ENCODE results near the gene CHD6.

Gene CHD6

GRCh38 chr20:41534170-41534569 lies 84.0 kb downstream of the CHD6 start:
- no peaks in the 10 kb centered on the region for H3K4me1 ChIP-seq (ENCODE audit: control insufficient read depth, insufficient read depth, low read length)
- TF ChIP-seq ZNF132 (tag by site-specific recombination; IDR thresholded peaks at IDR 0.05; ENCODE audit: borderline replicate concordance): no peak
- no peak for TF ChIP-seq WT1 (tag by site-specific recombination; IDR thresholded peaks at IDR 0.05)
- TF ChIP-seq ZNF843 (tag by site-specific recombination; IDR thresholded peaks at IDR 0.05): no peak
- no peak for TF ChIP-seq HOXC10 (CRISPR knock-in tag; IDR thresholded peaks at IDR 0.05)
- no peak for TF ChIP-seq ZNF558 (tag by site-specific recombination; IDR thresholded peaks at IDR 0.05)
- no peak for TF ChIP-seq ZNF623 (tag by site-specific recombination; IDR thresholded peaks at IDR 0.05)
- no peak for TF ChIP-seq ZNF274 (IDR thresholded peaks at IDR 0.05; ENCODE audit: low read length)
- no peak for TF ChIP-seq ZNF274 (tag by site-specific recombination; IDR thresholded peaks at IDR 0.05; ENCODE audit: borderline replicate concordance)
- TF ChIP-seq ZNF521 (tag by site-specific recombination; IDR thresholded peaks at IDR 0.05): no peak
- no peak for TF ChIP-seq ZNF311 (tag by site-specific recombination; IDR thresholded peaks at IDR 0.05; ENCODE audit: borderline replicate concordance)
- no peak for TF ChIP-seq ZNF571 (tag by site-specific recombination; IDR thresholded peaks at IDR 0.05)
- no peak for TF ChIP-seq ZNF701 (tag by site-specific recombination; IDR thresholded peaks at IDR 0.05)
- TF ChIP-seq SETDB1 (IDR thresholded peaks at IDR 0.05; ENCODE audit: insufficient read length, low read length): no peak
- TF ChIP-seq ZNF488 (tag by site-specific recombination; IDR thresholded peaks at IDR 0.05): no peak
- no peak for TF ChIP-seq ZNF16 (tag by site-specific recombination; IDR thresholded peaks at IDR 0.05; ENCODE audit: low read depth)
- TF ChIP-seq ZNF514 (tag by site-specific recombination; IDR thresholded peaks at IDR 0.05): no peak
- no peak for TF ChIP-seq KLF7 (tag by site-specific recombination; IDR thresholded peaks at IDR 0.05; ENCODE audit: borderline replicate concordance)
- CTCF ChIA-PET: no interaction called here
- POLR2A ChIA-PET: no interaction called here
- H3K36me3 ChIP-seq (ENCODE audit: control insufficient read depth in 2 of 2, insufficient read depth in 1 of 2, low read length in 2 of 2): peaks cover 0 to 29% of the 10 kb centered on the region in 2 experiments; a peak in 1 of 3 replicates
- H3K27ac ChIP-seq (ENCODE audit: extremely low read depth, low read depth, low read length): no peak overlapping the region
- no peaks in the 10 kb centered on the region for H3K9me3 ChIP-seq (ENCODE audit: control insufficient read depth, insufficient read depth, low read depth, low read length)
- H3K4me3 ChIP-seq (ENCODE audit: low read depth, low read length): no peak overlapping the region

DNA sequence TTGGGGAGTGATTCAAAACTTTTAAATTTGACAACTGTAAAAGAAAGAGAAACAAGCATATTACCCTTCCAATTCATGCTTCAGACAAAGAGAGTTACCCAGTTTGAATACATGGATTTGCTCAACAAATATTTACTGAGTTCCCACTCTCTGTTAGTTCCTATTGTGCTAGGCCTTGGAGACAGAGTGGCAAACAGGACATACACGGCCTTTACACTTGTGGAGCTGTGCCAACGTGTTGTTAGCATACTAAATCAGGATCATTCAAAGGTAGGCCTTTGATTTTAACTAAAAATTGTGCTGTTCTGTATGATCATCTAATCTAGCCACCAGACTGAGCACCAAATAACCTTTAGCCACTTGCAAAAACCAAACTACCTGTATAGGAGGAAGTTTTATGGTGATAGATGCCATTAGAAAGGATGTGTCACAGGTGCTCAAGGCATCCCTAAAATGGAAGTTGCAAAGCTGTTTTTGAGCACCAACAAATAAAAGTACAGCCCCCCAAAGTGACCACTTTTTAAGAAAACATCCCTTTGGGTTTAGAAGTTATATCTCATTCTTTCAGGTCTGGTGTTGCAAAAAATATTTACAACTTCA lies 84.5 kb downstream of the CHD6 start:
- no peak for TF ChIP-seq ZNF138 (tag by site-specific recombination; IDR thresholded peaks at IDR 0.05; ENCODE audit: borderline replicate concordance)
- no peak for TF ChIP-seq ZXDB (tag by site-specific recombination; IDR thresholded peaks at IDR 0.05)
- TF ChIP-seq ATF2 (tag by site-specific recombination; IDR thresholded peaks at IDR 0.05; ENCODE audit: low read depth): no peak
- TF ChIP-seq SCRT2 (tag by site-specific recombination; IDR thresholded peaks at IDR 0.05): no peak
- TF ChIP-seq ZFHX2 (tag by site-specific recombination; conservative IDR thresholded peaks at IDR 0.05): no peak
- TF ChIP-seq ZNF2 (tag by site-specific recombination; IDR thresholded peaks at IDR 0.05): no peak
- TF ChIP-seq GLIS1 (tag by site-specific recombination; IDR thresholded peaks at IDR 0.05): no peak
- no peak for TF ChIP-seq REPIN1 (tag by site-specific recombination; IDR thresholded peaks at IDR 0.05; ENCODE audit: low read depth)
- TF ChIP-seq ZNF157 (tag by site-specific recombination; IDR thresholded peaks at IDR 0.05): no peak
- TF ChIP-seq ZSCAN16 (tag by site-specific recombination; IDR thresholded peaks at IDR 0.05): no peak
- no peaks in the 10 kb centered on the region for H3K9me3 ChIP-seq (ENCODE audit: control insufficient read depth, insufficient read depth, low read depth, low read length)
- ChIA-PET POLR2A (no interaction called here), CTCF (interaction anchor here (0.7 kb wide), 1 partner anchor 10 kb away, joined by 3 read pairs; no protein-coding TSS in a partner anchor)
- H3K4me1 ChIP-seq (ENCODE audit: control insufficient read depth, insufficient read depth, low read length): no peaks in the 10 kb centered on the region
- H3K27ac ChIP-seq (ENCODE audit: extremely low read depth, low read depth, low read length): no peak overlapping the region
- H3K36me3 ChIP-seq (ENCODE audit: control insufficient read depth in 2 of 2, insufficient read depth in 1 of 2, low read length in 2 of 2): peaks cover 0 to 29% of the 10 kb centered on the region in 2 experiments; a peak in 1 of 3 replicates
- no peak overlapping the region for H3K4me3 ChIP-seq (ENCODE audit: low read depth, low read length)
